H1 (cell line): ENCODE results near the gene SLC30A9. TPM values are rescaled to one million over a fixed set of nuclear protein-coding genes. Genes with fewer than 3 reads are reported as not detected.

Experiments used
- CTCF ChIA-PET: fragments of 300-600 bp; sonication (Branson Sonifier 250); formaldehyde crosslinking; loops from one replicate; lab custom pipeline; 2021; ENCODE audit not compliant: partially characterized antibody; lab: Charles Lee
- POLR2A ChIA-PET: fragments of 300-600 bp; sonication (Branson Sonifier 250); formaldehyde crosslinking; loops from one replicate; lab custom pipeline; 2021; ENCODE audit warnings: inconsistent platforms; ENCODE audit not compliant: partially characterized antibody; lab: Charles Lee
- DNase-seq, 2 experiments: peaks; one replicate each; pipeline versions ENCODE4 v3.0.0 to v3.0.0-alpha.2; 2010 to 2022; ENCODE audit warnings: low spot score in 2 of 2, low read depth in 1 of 2, mixed read lengths in 1 of 2
- FAIRE-seq: peaks from 2 replicates; lab custom pipeline; 2011; peaks lifted over from hg19 to GRCh38; lab: Jason Lieb, UNC
- H2AFZ ChIP-seq: 2 replicates; pipeline ENCODE4 v1.8.1; 2012; ENCODE audit warnings: low read length, inconsistent platforms
- H2AK5ac ChIP-seq: 2 replicates; pipeline ENCODE4 v1.6.1; 2013; ENCODE audit warnings: low read depth, low read length
- H2BK120ac ChIP-seq: replicated peaks from 2 replicates; pipeline ENCODE3; 2013; ENCODE audit warnings: low read depth, low read length, inconsistent platforms
- H2BK12ac ChIP-seq: 2 replicates; pipeline ENCODE4 v1.6.1; 2013; ENCODE audit warnings: low read depth, low read length
- H2BK15ac ChIP-seq: 2 replicates; pipeline ENCODE4 v1.6.1; 2013; ENCODE audit warnings: low read length
- H2BK20ac ChIP-seq: 2 replicates; pipeline ENCODE4 v1.6.1; 2013; ENCODE audit warnings: low read length
- H2BK5ac ChIP-seq: 2 replicates; pipeline ENCODE4 v1.6.1; 2013; ENCODE audit warnings: low read depth, low read length
- H3K14ac ChIP-seq: 2 replicates; pipeline ENCODE4 v1.6.1; 2013; ENCODE audit warnings: inconsistent platforms; ENCODE audit not compliant: insufficient read length
- H3K18ac ChIP-seq: 2 replicates; pipeline ENCODE4 v1.6.1; 2013; ENCODE audit warnings: low read length; ENCODE audit errors: extremely low read depth
- H3K23ac ChIP-seq: 2 replicates; pipeline ENCODE4 v1.6.1; 2013; ENCODE audit warnings: inconsistent platforms; ENCODE audit not compliant: insufficient read length
- H3K23me2 ChIP-seq: 2 replicates; pipeline ENCODE4 v1.6.1; 2013; ENCODE audit warnings: low read depth, low read length
- H3K27ac ChIP-seq: 2 replicates; pipeline ENCODE4 v1.6.1; 2011; ENCODE audit warnings: low read depth, low read length, inconsistent platforms
- H3K27me3 ChIP-seq, 4 experiments: replicated peaks in 1 of 4; 1 replicate in 1 of 4; 2 replicates in 3 of 4; pipeline versions ENCODE4 v1.6.1 to v1.8.1; 2011 to 2013; ENCODE audit warnings: low read length in 3 of 4, mild to moderate bottlenecking in 3 of 4, inconsistent platforms in 2 of 4, mixed read lengths in 2 of 4, moderate library complexity in 1 of 4; ENCODE audit not compliant: control insufficient read depth in 3 of 4, insufficient read depth in 3 of 4; ENCODE audit errors: extremely low read depth in 1 of 4
- H3K36me3 ChIP-seq, 4 experiments: 2 replicates each; pipeline versions ENCODE4 v1.6.1 to v1.8.1; 2011 to 2013; ENCODE audit warnings: mild to moderate bottlenecking in 4 of 4, low read length in 3 of 4, moderate library complexity in 2 of 4, control low read depth in 1 of 4, inconsistent platforms in 1 of 4; ENCODE audit not compliant: insufficient read depth in 4 of 4, control insufficient read depth in 2 of 4
- H3K4ac ChIP-seq: replicated peaks from 2 replicates; pipeline ENCODE3; 2013; ENCODE audit warnings: low read length, low read depth, mixed read lengths, inconsistent platforms; ENCODE audit not compliant: insufficient read length
- H3K4me1 ChIP-seq, 4 experiments: replicated peaks in 1 of 4; 1 replicate in 1 of 4; 2 replicates in 3 of 4; pipeline versions ENCODE4 v1.6.1 to v1.8.1; 2011 to 2013; ENCODE audit warnings: low read length in 3 of 4, inconsistent platforms in 2 of 4, mixed read lengths in 1 of 4; ENCODE audit not compliant: insufficient read depth in 4 of 4, control insufficient read depth in 3 of 4
- H3K4me2 ChIP-seq, 2 experiments: 2 replicates each; pipeline versions ENCODE4 v1.6.1 to v1.8.1; 2011 to 2013; ENCODE audit warnings: low read depth in 2 of 2, low read length in 2 of 2, control low read depth in 1 of 2, inconsistent platforms in 1 of 2, mild to moderate bottlenecking in 1 of 2; ENCODE audit not compliant: insufficient read depth in 1 of 2
- H3K4me3 ChIP-seq, 4 experiments: fragments of 200-600, 300-600 bp in 1 of 4; sonication (generic), shearing (Covaris generic), sonication (Bioruptor Twin) in 1 of 4; 2 replicates each; pipeline versions ENCODE4 v1.5.1 to v1.8.1; 2011 to 2016; ENCODE audit warnings: low read length in 4 of 4, low read depth in 3 of 4, control low read depth in 2 of 4, inconsistent platforms in 2 of 4, mild to moderate bottlenecking in 2 of 4, mixed read lengths in 1 of 4, moderate library complexity in 1 of 4; ENCODE audit not compliant: insufficient read depth in 2 of 4; ENCODE audit errors: extremely low read depth in 1 of 4
- H3K56ac ChIP-seq: replicated peaks from 2 replicates; pipeline ENCODE3; 2013; ENCODE audit warnings: low read depth, mild to moderate bottlenecking, mixed read lengths, low read length, inconsistent platforms; ENCODE audit not compliant: insufficient read length
- H3K79me1 ChIP-seq: 2 replicates; pipeline ENCODE4 v1.6.1; 2013; ENCODE audit warnings: low read depth, low read length, control low read depth
- H3K79me2 ChIP-seq, 2 experiments: 2 replicates each; pipeline versions ENCODE4 v1.6.1 to v1.8.1; 2012 to 2013; ENCODE audit warnings: low read length in 2 of 2, mild to moderate bottlenecking in 2 of 2, inconsistent platforms in 1 of 2; ENCODE audit not compliant: insufficient read depth in 2 of 2, control insufficient read depth in 1 of 2
- H3K9ac ChIP-seq, 4 experiments: replicated peaks in 1 of 4; 1 replicate in 1 of 4; 2 replicates in 3 of 4; pipeline versions ENCODE4 v1.6.1 to v1.8.1; 2011 to 2013; ENCODE audit warnings: low read depth in 3 of 4, low read length in 3 of 4, control low read depth in 2 of 4, mild to moderate bottlenecking in 2 of 4, moderate library complexity in 2 of 4, inconsistent platforms in 1 of 4; ENCODE audit errors: extremely low read depth in 1 of 4
- H3K9me3 ChIP-seq, 2 experiments: 2 replicates each; pipeline versions ENCODE4 v1.6.1 to v1.8.1; 2012 to 2013; ENCODE audit warnings: mild to moderate bottlenecking in 2 of 2, moderate library complexity in 2 of 2, control low read depth in 1 of 2, inconsistent platforms in 1 of 2, low read depth in 1 of 2, low read length in 1 of 2, mixed read lengths in 1 of 2; ENCODE audit not compliant: insufficient read depth in 2 of 2
- H4K20me1 ChIP-seq, 2 experiments: replicated peaks in 1 of 2; 2 replicates each; pipeline versions ENCODE3 to v1.8.1; 2011 to 2013; ENCODE audit warnings: inconsistent platforms in 2 of 2, low read length in 2 of 2, mild to moderate bottlenecking in 1 of 2; ENCODE audit not compliant: insufficient read depth in 2 of 2, control insufficient read depth in 1 of 2
- H4K5ac ChIP-seq: 2 replicates; pipeline ENCODE4 v1.6.1; 2013; ENCODE audit warnings: low read length, low read depth, mixed read lengths, inconsistent platforms; ENCODE audit not compliant: insufficient read length
- H4K8ac ChIP-seq: 2 replicates; pipeline ENCODE4 v1.8.0; 2013; ENCODE audit warnings: mild to moderate bottlenecking, moderate library complexity, low read length, inconsistent platforms; ENCODE audit not compliant: insufficient read depth; ENCODE audit errors: extremely low read depth
- H4K91ac ChIP-seq: replicated peaks from 2 replicates; pipeline ENCODE3; 2013; ENCODE audit warnings: low read length, mixed read lengths, inconsistent platforms; ENCODE audit not compliant: insufficient read length
- BCL11A ChIP-seq, 2 experiments: IDR thresholded peaks; one replicate each; pipeline ENCODE4 v1.6.1; 2011; ENCODE audit warnings: low read depth in 2 of 2, low read length in 2 of 2, mild to moderate bottlenecking in 2 of 2
- CEBPB ChIP-seq: IDR thresholded peaks from 2 replicates; pipeline ENCODE4 v1.6.1; 2012; ENCODE audit warnings: low read depth, low read length
- CHD2 ChIP-seq: IDR thresholded peaks from 2 replicates; pipeline ENCODE4 v1.6.1; 2012; ENCODE audit warnings: low read length, improper control_type of control experiment
- EP300 ChIP-seq, 2 experiments: IDR thresholded peaks; 1 replicate in 1 of 2; 2 replicates in 1 of 2; pipeline ENCODE4 v1.6.1; 2011 to 2012; ENCODE audit warnings: low read depth in 2 of 2, low read length in 2 of 2, mild to moderate bottlenecking in 2 of 2, borderline replicate concordance in 1 of 2, inconsistent platforms in 1 of 2, moderate library complexity in 1 of 2
- JUND ChIP-seq: IDR thresholded peaks from 2 replicates; pipeline ENCODE4 v1.6.1; 2011; ENCODE audit warnings: mild to moderate bottlenecking, improper control_type of control experiment, low read length
- NANOG ChIP-seq: IDR thresholded peaks from 2 replicates; pipeline ENCODE4 v1.6.1; 2011; ENCODE audit warnings: low read length, low read depth, mild to moderate bottlenecking, inconsistent platforms; ENCODE audit not compliant: insufficient read depth, poor library complexity, severe bottlenecking
- POLR2AphosphoS5 ChIP-seq: IDR thresholded peaks from 2 replicates; pipeline ENCODE4 v1.6.1; 2011; ENCODE audit warnings: low read depth, low read length
- RBBP5 ChIP-seq: IDR thresholded peaks from 2 replicates; pipeline ENCODE4 v1.7.1; 2012; ENCODE audit warnings: low read depth, mild to moderate bottlenecking, inconsistent platforms, low read length, moderate library complexity, borderline replicate concordance
- SAP30 ChIP-seq: fragments of 300-600 bp; sonication (generic); IDR thresholded peaks from 2 replicates; pipeline ENCODE4 v1.7.1; 2012; ENCODE audit warnings: low read length, moderate library complexity, mild to moderate bottlenecking, inconsistent platforms; ENCODE audit not compliant: insufficient read depth, insufficient replicate concordance
- SP1 ChIP-seq: IDR thresholded peaks from 2 replicates; pipeline ENCODE4 v1.6.1; 2011; ENCODE audit warnings: low read depth, low read length
- SP2 ChIP-seq: IDR thresholded peaks from 2 replicates; pipeline ENCODE4 v1.6.1; 2012; ENCODE audit warnings: mild to moderate bottlenecking, low read length, inconsistent platforms
- TCF12 ChIP-seq: IDR thresholded peaks from 2 replicates; pipeline ENCODE4 v1.6.1; 2011; ENCODE audit warnings: low read depth, mild to moderate bottlenecking, low read length
- USF2 ChIP-seq: IDR thresholded peaks from 2 replicates; pipeline ENCODE4 v1.6.1; 2011; ENCODE audit warnings: low read length, improper control_type of control experiment
- ZNF274 ChIP-seq: IDR thresholded peaks from 2 replicates; pipeline ENCODE4 v1.7.0; 2012; ENCODE audit warnings: low read length, borderline replicate concordance; ENCODE audit errors: extremely low read depth
- polyA plus RNA-seq, 7 experiments: library from polyadenylated mRNA; depleted of rRNA in 3 of 7; stranded (reverse) in 5 of 7; unstranded in 2 of 7; fragments of >200 nt in 5 of 7; fragments of 200-250 nt in 2 of 7; gene quantifications; 1 replicate in 5 of 7; 2 replicates in 1 of 7; 4 replicates in 1 of 7; pipeline versions ENCODE4 v1.2.1 to v1.2.3, GENCODE V29; 2011 to 2013; ENCODE audit warnings: missing spikeins in 2 of 7, mixed read lengths in 2 of 7
- total RNA-seq: library from RNA; stranded (reverse); fragmentation: NEBNext Ultra II Directional; extraction: Animal tissue kit (Norgen Biotek cat#: 25700); gene quantifications from 2 replicates; pipeline ENCODE4 v1.2.1, GENCODE V29; 2021

Gene SLC30A9
- total and polyA plus RNA-seq, 2 of the 8 experiments (the other 6 are each of a cell fraction or from before 2014, with no cell fraction given): 41.2 to 67.2 TPM

DNA sequence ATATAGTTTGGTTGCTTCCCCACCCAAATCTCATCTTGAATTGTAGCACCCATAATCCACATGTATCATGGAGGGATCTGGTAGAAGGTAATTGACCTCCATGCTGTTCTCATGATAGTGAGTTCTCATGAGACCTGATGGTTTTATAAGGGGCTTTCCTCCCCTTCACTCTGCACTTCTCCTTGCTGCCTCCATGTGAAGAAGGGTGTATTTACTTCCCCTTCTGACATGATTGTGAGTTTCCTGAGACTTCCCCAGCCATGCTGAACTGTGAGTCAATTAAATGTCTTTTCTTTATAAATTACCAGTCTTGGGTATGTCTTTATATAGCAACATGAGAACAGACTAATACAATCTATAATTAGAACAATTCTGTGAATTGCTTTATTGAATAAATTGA is 20.7 kb upstream of the SLC30A9 start:
- no peak for DNase-seq
- FAIRE-seq: no peak
- POLR2A ChIA-PET: interaction anchor here (1.1 kb wide), 1 partner anchor 21 kb away, joined by 3 read pairs; the partner anchor contains the start of gene SLC30A9
- TF ChIP-seq ZNF274: no peak
- no peak for TF ChIP-seq SP1
- no peak for TF ChIP-seq CEBPB
- TF ChIP-seq USF2: no peak
- TF ChIP-seq POLR2AphosphoS5: no peak
- TF ChIP-seq JUND: no peak
- TF ChIP-seq EP300 (IDR thresholded peaks at IDR 0.05; ENCODE audit: borderline replicate concordance in 1 of 2, low read depth in 2 of 2, low read length in 2 of 2): no peak
- no peak for TF ChIP-seq TCF12
- no peak for TF ChIP-seq SP2
- no peak for TF ChIP-seq SAP30
- TF ChIP-seq BCL11A (IDR thresholded peaks at IDR 0.05; ENCODE audit: low read depth in 2 of 2, low read length in 2 of 2): no peak
- no peak for TF ChIP-seq RBBP5
- TF ChIP-seq NANOG: no peak
- TF ChIP-seq CHD2: no peak

More for the DNA sequence above, 20.7 kb upstream of the SLC30A9 start:
- Histone ChIP-seq H3K79me1 (no peaks in the 10 kb centered on the region), H3K4me1 (no peaks in the 10 kb centered on the region), H2BK120ac (no peak overlapping the region), H3K4me3 (no peak overlapping the region), H3K9me3 (peaks cover 0 to 13% of the 10 kb centered on the region in 2 experiments; a peak in 1 of 4 replicates), H3K18ac (no peak overlapping the region), H3K4ac (no peak overlapping the region), H2BK5ac (no peak overlapping the region), H2AFZ (no peak overlapping the region), H3K23ac (no peak overlapping the region), H3K14ac (no peak overlapping the region), H3K56ac (no peak overlapping the region), H2BK20ac (no peak overlapping the region), H3K79me2 (no peaks in the 10 kb centered on the region), H2BK12ac (no peak overlapping the region), H2BK15ac (no peak overlapping the region), H3K27me3 (no peaks in the 10 kb centered on the region), H3K36me3 (no peaks in the 10 kb centered on the region), H4K91ac (no peak overlapping the region), H4K20me1 (no peaks in the 10 kb centered on the region), H3K23me2 (peaks cover 2% of the 10 kb centered on the region; the same call in 1 of the 2 replicates), H3K9ac (no peak overlapping the region), H4K8ac (no peak overlapping the region), H4K5ac (no peak overlapping the region), H2AK5ac (no peak overlapping the region), H3K4me2 (no peak overlapping the region), H3K27ac (no peak overlapping the region)
- CTCF ChIA-PET: interaction anchor here (1.3 kb wide), 1 partner anchor 12 kb away, joined by 7 read pairs; no protein-coding TSS in a partner anchor
